K562 (cell line): ENCODE results near the gene SLC26A6.

ENCODE experiments used
- CREM ChIP-seq: IDR thresholded peaks from 2 replicates; pipeline ENCODE4 v1.6.1; 2014; ENCODE audit warnings: antibody characterized with exemption, low read depth
- CTCF ChIP-seq, 3 experiments: IDR thresholded peaks in 2 of 3; conservative IDR thresholded peaks in 1 of 3; 2 replicates each; pipeline ENCODE4 v1.5.1; 2011 to 2012; ENCODE audit warnings: low read length in 3 of 3, mild to moderate bottlenecking in 3 of 3, control low read depth in 2 of 3, improper control_type of control experiment in 1 of 3, inconsistent platforms in 1 of 3, low read depth in 1 of 3, mixed read lengths in 1 of 3, moderate library complexity in 1 of 3; ENCODE audit not compliant: insufficient read depth in 2 of 3
- JUNB ChIP-seq: fragments of 450-650 bp; formaldehyde crosslinking; conservative IDR thresholded peaks from 2 replicates; pipeline ENCODE4 v1.4.0; 2020; ENCODE audit warnings: mild to moderate bottlenecking
- POLR2AphosphoS5 ChIP-seq: IDR thresholded peaks from 2 replicates; pipeline ENCODE4 v1.6.1; 2011; ENCODE audit warnings: mild to moderate bottlenecking, low read depth, low read length, moderate library complexity; ENCODE audit not compliant: control insufficient read depth, insufficient read depth
- SMARCA4 ChIP-seq: fragments of 450-650 bp; IDR thresholded peaks from 2 replicates; pipeline ENCODE4 v1.6.1; 2016
- TF ChIP-seq, protein P1 (sequence below): sonication (generic); formaldehyde crosslinking; IDR thresholded peaks from 2 replicates; pipeline ENCODE4 v1.8.1; 2023; ENCODE audit warnings: mild to moderate bottlenecking, missing genetic modification reagents
- TF ChIP-seq, protein P2 (sequence below): fragments of 450-650 bp; formaldehyde crosslinking; IDR thresholded peaks from 2 replicates; pipeline ENCODE4 v1.4.0; 2022; ENCODE audit warnings: missing genetic modification characterization

DNA sequence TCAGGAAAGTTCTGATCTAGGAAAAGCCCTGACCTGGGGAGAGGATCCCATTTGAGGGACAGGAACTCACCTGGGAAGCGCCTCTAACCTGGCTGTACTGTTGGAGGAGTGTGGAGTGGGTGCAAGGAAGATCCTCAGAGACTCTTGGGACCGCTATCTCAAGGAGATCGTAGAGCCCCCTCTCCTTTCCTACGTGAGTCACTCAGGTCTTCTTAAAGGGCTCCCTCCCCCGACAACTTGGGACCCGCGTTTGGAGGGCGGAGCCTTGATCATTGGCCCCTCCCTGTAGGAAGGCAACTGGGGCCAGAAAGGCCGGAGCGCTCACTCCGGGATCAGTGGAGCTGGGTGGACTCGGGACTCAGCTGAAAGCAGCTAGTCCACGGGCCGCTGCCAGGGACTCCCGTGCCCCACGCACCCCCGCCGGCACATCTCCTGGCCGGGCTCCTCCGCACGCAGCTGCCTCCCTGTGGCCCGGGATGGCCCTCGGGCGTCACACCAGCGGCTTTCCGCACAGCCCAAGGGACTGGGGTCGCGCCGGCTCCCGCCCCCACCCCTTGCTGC is 520 bp downstream of the SLC26A6 start:
- TF ChIP-seq CREM, result no peak
- TF ChIP-seq, protein P1, sequence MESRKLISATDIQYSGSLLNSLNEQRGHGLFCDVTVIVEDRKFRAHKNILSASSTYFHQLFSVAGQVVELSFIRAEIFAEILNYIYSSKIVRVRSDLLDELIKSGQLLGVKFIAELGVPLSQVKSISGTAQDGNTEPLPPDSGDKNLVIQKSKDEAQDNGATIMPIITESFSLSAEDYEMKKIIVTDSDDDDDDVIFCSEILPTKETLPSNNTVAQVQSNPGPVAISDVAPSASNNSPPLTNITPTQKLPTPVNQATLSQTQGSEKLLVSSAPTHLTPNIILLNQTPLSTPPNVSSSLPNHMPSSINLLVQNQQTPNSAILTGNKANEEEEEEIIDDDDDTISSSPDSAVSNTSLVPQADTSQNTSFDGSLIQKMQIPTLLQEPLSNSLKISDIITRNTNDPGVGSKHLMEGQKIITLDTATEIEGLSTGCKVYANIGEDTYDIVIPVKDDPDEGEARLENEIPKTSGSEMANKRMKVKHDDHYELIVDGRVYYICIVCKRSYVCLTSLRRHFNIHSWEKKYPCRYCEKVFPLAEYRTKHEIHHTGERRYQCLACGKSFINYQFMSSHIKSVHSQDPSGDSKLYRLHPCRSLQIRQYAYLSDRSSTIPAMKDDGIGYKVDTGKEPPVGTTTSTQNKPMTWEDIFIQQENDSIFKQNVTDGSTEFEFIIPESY (CRISPR knock-in tag), result no peak; the same call in 1 of the 2 replicates
- TF ChIP-seq JUNB (CRISPR knock-in tag), result no peak
- no peak for TF ChIP-seq POLR2AphosphoS5
- TF ChIP-seq, protein P2, sequence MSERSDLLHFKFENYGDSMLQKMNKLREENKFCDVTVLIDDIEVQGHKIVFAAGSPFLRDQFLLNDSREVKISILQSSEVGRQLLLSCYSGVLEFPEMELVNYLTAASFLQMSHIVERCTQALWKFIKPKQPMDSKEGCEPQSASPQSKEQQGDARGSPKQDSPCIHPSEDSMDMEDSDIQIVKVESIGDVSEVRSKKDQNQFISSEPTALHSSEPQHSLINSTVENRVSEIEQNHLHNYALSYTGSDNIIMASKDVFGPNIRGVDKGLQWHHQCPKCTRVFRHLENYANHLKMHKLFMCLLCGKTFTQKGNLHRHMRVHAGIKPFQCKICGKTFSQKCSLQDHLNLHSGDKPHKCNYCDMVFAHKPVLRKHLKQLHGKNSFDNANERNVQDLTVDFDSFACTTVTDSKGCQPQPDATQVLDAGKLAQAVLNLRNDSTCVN (CRISPR knock-in tag), result no peak
- TF ChIP-seq SMARCA4, result no peak
- no peak for TF ChIP-seq CTCF (IDR thresholded peaks at IDR 0.05 in 2 of 3, conservative IDR thresholded peaks at IDR 0.05 in 1 of 3; ENCODE audit: insufficient read depth in 2 of 3, low read depth in 1 of 3, low read length in 3 of 3)
